GM13977 (cell line): ENCODE results near the gene RAB31.
"Not testable (repeated sequence)": the region's sequence is repeated elsewhere in the genome, so short reads cannot be mapped to it uniquely, and the experiment has no call there.

Experiments
- DNase-seq: peaks from one replicate; pipeline ENCODE4 v3.0.0; 2012; ENCODE audit warnings: low spot score
- CTCF ChIP-seq: IDR thresholded peaks from 2 replicates; pipeline ENCODE4 v1.5.1; 2012; ENCODE audit warnings: mild to moderate bottlenecking, control low read depth; ENCODE audit not compliant: insufficient read depth; ENCODE audit errors: extremely low read depth, missing control alignments
- in situ Hi-C: fragments of 300-500 bp; cut with MboI; formaldehyde crosslinking; loops from one replicate; pipeline ENCODE4 v1.12.0; 2022; ENCODE audit warnings: low sequenced_read_pairs, low pct_unique_long_range_greater_than_20kb, mixed read lengths, inconsistent platforms; ENCODE audit not compliant: unreplicated experiment

Gene RAB31

DNA sequence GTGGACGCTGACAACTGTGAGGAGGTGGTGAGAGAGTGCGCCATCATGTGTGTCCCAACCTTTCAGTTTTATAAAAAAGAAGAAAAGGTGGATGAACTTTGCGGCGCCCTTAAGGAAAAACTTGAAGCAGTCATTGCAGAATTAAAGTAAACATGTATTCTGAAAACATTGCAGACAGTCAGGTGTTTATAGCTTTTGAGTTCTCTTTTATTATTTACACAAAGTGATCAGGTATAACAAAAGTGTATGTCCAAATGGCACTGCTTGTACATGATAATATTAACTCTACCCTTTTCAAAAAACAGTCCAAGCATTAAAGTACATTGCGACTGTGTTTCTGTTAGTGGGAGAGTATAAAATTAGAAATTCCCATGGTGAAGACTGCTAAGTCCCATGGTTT is 179.9 kb downstream of the RAB31 start:
- TF ChIP-seq CTCF: no peak
- in situ Hi-C loops: no loop called here

DNA sequence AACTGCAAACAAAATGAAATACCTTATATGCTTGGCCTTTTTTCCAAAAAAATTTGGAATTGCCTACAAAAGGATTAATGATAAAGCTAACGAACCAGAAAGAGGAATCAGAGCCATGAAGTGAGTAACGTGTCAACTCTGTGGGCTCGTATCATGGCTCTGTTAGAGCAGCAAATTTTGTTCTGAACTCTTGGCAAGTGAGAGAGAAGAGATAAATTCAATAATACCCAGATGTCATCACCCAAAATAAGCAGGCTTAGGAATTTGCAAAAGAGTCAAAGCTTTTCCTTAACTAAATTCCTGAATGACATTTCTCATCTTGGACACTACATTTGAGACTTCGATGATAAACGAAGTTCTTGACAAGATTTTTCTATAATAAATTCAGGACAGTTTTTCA is 182.1 kb downstream of the RAB31 start:
- in situ Hi-C loops: no loop called here

More for the DNA sequence above, 179.9 kb downstream of the RAB31 start:
- no peak for DNase-seq

GRCh38 chr18:9890957-9891356 is 182.9 kb downstream of the RAB31 start:
- DNase-seq: no peak
- in situ Hi-C loops: no loop called here
- TF ChIP-seq CTCF: no peak

More for the DNA sequence above, 182.1 kb downstream of the RAB31 start:
- no peak for TF ChIP-seq CTCF
- no peak for DNase-seq

DNA sequence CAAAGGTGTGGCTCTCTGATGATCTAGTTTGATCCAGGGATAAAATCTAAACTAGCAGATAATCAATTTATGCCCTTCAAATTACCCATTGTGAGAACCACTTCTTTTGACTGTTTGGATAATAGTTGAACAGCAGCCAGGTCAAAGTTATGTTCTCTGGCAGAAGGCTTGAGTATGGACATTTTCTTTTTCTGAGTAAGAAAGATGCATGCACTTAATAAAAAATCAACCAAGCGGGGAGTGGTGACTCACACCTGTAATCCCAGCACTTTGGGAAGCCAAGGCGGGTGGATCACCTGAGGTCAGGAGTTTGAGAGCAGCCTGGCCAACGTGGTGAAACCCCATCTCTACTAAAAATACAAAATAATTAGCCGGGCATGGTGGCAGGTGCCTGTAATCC is 183.4 kb downstream of the RAB31 start:
- DNase-seq, in situ Hi-C loops: not testable (repeated sequence)

GRCh38 chr18:9894454-9895068 is 186.5 kb downstream of the RAB31 start:
- no peak for TF ChIP-seq CTCF
- no peak for DNase-seq
- in situ Hi-C loops: no loop called here

- no peak for TF ChIP-seq CTCF
- in situ Hi-C loops: no loop called here
- DNase-seq: no peak
Measured at GRCh38 chr18:9897129-9897528, 189.0 kb downstream of the RAB31 start.

- in situ Hi-C loops, DNase-seq: not testable (repeated sequence)
Measured at GRCh38 chr18:9897787-9898291, 189.7 kb downstream of the RAB31 start.

DNA sequence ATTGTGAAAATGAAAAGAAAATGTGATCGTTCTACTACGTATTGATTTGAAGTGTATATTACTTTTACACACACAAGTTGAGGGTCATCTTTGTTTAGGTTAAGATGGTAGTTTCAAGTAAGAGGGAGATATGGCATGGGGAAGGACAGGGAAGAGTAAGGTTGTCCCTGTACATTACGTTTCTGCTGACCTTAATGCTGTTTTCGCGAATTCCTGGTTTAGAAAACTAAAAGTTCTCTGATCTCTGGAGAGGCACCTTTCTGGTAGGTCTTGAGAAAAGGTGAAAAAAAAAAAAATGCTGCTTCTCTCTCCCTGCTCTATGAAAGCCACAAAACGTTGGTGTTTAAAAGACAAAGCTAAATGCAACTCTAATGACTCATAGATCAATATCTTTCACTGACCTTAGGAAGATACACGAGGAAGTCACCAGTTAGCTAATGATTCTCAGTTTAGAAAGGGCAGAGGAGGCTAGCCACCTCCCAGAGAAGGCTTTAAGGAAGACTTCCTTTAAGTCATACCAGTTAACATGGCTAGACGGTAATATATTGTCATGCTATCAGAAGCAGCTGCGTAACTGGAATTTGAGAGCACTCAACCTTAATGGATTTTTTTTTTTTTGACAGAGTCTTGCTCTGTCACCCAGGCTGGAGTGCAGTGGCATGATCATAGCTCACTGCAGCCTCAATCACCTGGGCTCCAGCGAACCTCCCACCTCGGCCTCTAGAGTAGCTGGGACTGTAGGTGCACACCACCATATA is 190.9 kb downstream of the RAB31 start:
- DNase-seq: peak; percentile 21
- in situ Hi-C loops: no loop called here
- TF ChIP-seq CTCF: no peak

GRCh38 chr18:9899550-9899930 is 191.4 kb downstream of the RAB31 start:
- DNase-seq, in situ Hi-C loops: not testable (repeated sequence)
